ENCODE data around the gene COPRS.
"Not testable (repeated sequence)": the region's sequence is repeated elsewhere in the genome, so short reads cannot be mapped to it uniquely, and the experiment has no call there.

Gene COPRS

DNA sequence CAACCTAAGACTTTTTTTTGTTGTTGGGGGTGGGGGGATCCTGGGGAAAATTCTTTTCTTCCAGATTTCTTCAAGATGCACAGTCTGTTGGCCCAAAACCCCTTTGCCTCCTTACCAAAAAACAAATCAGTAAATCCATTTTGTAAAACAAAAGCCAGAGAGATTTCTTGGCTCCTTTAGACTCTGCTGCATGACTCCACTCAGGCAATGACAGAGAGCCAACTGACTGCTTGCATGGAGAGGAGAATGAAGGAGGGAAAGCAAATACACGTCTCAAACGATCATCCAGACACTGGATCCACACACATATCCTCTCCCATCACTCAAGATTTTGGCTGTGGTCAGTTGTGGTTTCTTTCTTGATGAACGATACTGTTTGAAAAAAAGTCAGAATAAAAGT lies 13.8 kb downstream of the COPRS start:
- no peak for DNase-seq (ENCODE audit: low read depth in 2 of 2)

DNA sequence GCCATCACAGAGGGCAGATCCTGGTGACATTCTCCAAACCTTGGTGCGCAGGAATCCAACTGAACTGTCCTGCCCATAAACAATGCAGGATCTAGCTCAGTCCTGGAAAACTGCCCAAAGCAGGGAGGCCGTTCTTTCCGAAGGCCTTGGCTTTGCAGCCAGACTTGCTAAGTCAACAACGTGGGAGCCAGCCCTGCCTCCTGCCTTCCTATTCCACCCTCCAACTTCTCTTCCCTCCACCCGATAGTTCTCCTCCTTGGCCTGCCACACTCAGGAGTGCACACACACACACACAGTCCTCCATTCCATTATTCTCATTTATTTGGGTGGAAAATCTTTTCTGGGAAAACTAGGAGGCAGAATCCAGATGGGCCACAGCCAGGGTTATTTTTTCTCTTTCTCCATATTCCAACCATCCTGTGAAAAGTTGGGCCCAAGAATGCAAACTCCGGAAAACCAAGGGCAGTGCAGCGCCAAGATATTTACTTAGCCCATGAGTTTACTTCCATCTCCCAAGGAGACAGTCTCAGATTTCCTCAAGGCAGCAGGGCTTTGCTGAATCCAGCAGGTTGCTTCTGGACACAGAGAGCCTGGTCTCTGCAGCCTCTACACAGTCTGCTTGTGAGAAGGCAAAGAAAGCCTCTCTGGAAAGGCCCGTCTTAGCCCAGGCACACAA lies 15.8 kb downstream of the COPRS start:
- DNase-seq (ENCODE audit: low read depth in 2 of 2) = no peak

DNA sequence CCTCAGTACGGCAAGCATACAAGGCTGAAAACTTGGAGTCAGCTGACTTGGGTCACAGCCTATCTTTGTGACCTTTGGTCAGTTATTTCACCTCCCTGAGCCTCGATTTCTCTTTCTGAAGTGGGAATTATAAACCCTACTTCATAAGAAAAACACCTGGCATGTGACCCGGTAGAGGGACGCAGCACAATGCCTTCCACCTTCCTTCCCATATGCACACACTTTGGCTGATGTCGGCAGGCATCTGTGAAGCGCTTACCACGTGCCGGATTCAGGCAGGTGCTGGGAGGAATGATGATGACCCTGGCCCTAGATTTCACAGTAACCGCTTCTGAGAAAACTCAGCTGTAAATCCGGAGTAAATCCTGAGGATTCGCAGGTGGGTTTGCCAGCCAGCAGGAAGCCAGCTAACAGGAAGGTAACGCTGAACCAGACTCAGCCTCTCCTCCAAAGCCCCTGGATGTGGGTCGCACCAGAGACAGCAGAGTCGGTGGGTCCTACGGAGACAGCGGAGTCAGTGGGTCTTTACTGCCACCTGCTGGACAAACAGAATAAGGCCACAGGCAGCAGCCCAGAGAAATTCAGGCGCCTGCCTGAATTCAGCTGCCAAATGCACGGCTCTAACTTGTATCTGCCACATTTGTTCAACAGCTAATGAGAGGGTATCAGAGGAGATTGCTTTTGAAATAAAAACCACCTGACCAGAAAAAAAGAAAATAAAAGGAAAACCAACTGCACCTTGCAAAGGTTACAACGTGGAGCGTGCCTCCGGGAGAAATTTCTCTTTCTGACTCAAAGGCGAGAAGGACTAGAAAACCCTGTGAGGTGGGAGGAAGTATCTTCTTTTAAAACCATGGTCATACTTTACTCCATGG lies 16.6 kb downstream of the COPRS start:
- DNase-seq (ENCODE audit: low read depth in 2 of 2) = peak; percentile 17 to 20

DNA sequence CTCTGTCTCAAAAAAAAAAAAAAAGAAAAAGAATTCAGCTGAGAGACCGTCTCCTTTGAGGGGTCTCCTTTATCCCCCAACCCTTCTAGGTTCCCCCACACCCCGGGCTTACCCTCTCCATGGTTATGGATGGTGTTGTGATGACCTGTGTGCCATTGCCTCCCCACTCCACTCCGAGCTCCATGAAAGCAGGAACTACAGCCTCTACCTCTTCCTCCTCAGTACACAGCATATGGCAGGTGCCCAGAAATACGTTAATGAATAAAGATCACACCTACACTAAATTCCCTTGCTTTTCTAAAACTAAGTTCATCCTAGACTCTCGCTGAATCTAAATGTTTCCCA lies 17.2 kb downstream of the COPRS start:
- DNase-seq (ENCODE audit: low read depth in 2 of 2) = no peak

DNA sequence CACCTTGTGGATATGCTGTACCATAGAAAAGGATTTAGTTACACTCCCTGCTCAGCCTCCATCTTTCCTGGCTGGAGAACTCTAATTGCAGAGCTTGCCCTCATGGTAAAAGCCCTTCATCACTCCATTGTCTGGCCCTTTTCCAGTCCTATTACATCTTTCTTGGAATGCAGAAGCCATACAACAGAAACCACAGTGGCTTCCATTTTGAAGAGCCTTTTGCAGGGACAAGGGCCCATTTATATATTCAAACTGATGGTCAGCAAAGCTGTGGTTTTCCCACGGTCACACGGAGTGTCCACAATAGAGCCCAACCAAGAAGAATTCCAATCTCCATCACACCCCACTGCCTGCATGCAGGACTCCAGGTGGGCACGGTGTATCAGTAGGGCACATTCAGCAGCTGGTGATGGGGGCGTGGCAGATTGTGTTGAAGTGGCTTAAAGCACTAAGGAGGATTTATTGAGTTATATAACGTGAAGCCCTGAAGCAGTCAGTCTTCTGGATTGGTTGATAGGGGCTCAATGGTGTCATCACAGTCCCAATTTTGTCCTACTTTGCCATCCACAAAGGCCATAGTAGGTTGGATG lies 20.3 kb downstream of the COPRS start:
- DNase-seq (ENCODE audit: low read depth in 2 of 2) = no peak

DNA sequence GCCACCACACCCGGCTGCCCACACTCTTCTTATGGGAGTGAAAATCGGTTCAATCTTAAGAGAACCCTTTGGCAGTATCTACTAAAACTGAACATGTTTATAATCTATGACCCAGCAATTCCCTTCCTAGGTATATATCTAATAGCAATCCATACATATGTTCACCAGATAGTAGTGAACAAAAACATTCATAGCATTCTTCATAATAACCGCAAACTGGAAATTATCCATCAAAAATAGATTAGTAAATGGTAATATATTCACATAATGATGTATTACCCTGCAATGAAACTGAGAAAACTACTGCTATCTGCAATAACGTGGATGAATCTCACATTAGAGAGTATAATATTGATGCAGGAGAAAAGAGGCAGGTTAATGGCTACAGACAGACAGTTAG lies 23.1 kb downstream of the COPRS start:
- DNase-seq (ENCODE audit: low read depth in 2 of 2) = no peak

DNA sequence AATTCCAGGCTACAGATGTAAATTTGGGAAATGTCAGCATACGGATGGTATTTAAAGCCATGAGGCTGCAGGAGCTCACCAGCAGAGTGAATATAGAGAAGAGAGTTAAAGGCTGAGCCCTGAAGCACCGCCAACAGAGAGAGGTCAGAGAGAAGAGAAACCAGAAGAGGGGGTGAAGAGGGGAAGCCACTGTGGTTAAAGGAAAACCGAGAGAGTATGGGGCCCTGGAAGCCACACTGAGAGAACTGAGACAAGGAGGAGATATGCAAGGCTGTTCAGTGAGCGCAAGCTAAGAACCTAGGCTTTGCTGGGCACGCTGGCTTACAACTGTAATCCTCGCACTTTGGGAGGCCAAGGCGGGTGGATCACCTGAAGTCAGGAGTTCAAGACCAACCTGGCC lies 24.6 kb downstream of the COPRS start:
- DNase-seq (ENCODE audit: low read depth in 2 of 2) = no peak

DNA sequence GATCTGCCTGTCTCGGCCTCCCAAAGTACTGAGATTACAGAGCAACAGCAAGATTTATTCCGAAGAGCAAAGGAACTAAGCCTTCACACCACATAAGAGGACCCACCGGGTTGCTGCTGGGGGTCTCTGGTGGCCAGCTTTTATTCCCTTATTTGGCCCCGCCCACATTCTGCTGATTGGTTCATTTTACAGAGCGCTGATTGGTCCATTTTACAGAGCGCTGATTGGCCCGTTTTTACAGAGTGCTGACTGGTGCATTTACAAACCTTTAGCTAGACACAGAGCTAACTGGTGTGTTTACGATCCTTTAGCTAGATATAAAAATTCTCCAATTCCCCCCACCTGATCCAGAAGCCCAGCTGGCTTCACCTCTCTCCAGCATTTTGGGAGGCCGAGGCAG lies 26.3 kb downstream of the COPRS start:
- DNase-seq (ENCODE audit: low read depth in 2 of 2) = no peak

DNA sequence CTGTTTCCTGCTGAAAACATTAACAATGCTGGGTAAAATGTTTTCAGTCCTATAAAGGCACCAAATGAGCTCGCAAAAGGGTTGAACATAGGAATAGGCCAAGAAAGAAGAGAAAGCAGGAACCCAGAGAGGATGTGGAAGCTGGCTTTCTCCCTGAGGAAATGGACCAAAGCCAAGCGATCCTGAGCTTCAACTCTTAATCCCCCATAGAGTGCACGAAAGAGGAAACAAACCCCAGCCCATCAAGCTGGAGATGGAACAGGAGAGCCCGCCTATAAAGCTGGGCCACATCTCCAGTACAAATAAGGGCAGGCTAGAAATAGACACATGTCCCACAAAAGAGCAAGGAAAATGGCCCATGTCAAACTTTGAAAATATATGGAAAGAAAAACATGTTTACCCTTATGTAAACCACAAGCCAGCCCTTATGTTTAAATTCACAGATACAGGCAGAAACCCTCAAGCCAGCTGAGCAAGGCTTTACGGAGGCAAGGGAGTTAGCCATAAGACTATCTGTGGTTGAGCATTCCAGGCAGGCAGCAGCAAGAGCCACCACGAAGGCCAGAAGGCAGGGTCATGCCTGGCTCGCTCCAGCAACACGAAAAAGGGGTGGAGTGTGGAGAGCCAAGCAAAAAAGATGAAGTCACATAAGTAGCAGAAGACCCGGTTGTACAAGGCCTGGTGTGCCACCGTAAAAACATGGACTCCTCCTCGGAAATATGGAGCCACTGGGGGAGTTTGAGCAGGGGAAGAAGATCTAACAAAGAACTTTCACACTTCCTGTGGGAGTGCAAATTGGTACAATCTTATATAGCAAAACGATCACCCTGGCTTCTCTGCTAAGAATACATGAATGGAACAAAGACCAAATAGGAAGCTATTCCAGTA lies 27.8 kb downstream of the COPRS start:
- DNase-seq (ENCODE audit: low read depth in 2 of 2) = no peak

DNA sequence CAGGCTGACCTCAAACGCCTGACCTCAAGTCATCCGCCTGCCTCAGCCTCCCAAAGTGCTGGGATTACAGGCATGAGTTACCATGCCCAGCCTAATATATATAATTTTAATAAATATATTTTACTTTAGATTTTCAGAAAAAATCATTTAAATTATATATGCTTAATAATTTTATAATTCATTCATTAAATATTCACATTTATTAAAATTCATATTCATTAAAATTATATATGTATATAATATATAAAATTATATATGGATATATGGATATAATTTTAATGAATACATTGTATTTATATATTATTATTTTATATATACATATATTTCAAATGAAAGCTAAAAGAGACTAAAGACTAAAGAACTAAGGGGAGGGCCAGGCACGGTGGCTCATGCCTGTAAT lies 29.4 kb downstream of the COPRS start:
- no peak for DNase-seq (ENCODE audit: low read depth in 2 of 2)

DNA sequence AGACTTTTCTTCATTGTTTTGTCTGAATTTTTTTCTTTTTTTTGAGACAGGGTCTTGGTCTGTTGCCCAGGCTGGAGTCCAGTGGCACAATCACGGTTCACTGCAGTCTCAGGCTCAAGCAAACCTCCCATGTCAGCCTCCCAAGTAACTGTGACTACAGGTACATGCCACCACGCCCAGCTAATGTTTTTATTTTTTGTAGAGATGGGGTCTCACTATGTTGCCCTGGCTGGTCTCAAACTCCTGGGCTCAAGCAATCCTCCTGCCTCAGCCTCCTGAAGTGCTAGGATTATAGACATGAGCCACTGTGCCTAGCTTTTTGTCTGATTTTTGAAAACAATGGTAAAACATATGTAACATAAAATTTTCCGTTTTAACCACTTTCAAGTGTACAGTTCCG lies 30.1 kb downstream of the COPRS start:
- DNase-seq (ENCODE audit: low read depth in 2 of 2) = not testable (repeated sequence)

DNA sequence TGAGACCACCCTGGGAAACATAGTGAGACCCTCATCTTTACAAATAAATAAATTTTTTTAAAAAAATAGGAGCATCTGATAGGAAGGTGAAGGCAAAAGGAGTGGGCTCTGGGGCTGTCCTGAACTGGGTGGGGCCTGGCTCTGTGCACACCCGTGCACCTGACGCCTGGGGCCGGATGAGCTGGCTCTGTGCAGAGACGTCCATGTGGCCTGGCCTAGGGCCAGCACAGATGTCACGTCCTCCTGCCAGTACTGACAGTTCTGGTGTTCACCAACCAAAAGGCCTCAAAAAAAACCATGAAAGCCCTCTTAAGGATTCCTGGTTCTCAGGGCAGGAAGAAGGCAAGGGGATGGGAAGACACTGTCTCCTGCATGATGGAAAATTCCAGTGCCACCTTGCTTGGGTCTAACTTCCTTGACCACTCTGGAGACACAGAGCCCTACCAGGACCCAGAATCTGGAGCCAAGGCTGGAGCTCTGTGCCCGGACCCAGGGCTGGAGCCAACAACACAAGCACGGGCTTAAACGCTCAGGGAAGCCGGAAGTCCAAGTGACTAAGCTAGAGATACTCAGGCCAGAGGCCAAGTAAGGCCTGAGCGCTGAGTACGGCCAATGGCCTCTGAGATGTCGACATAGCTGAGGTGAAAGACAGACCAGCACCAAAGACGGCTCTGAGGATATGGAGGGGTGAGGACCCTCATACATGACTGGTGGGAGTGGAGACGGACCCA lies 32.9 kb downstream of the COPRS start:
- no peak for DNase-seq (ENCODE audit: low read depth in 2 of 2)

DNA sequence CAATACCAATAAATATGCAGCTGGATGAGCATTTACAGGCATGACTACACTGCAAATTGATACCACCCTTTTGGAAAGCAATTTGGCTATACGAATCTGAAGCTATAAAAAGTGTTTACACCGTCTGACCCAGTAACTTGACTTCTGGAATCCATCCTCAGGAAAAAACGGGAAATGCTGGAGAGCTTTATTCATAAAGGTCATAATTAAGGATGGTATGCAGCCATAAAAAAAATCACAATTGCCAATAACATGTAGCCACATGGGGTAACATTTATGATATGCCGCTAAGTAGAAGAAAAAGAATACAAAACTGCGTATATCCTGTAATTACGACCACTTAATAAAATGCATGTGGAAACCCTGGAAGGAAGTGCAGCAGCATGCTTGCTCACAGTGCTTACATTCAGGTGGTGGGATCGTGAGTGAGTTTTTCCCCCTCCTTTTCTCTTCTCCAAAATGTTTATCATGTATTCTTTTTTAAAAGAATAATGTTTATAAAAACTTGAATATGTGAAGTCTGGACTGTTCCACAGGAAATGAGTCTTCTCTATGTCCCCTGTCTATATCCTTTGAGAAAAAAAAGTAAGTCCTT lies 34.2 kb downstream of the COPRS start:
- DNase-seq (ENCODE audit: low read depth in 2 of 2) = no peak

DNA sequence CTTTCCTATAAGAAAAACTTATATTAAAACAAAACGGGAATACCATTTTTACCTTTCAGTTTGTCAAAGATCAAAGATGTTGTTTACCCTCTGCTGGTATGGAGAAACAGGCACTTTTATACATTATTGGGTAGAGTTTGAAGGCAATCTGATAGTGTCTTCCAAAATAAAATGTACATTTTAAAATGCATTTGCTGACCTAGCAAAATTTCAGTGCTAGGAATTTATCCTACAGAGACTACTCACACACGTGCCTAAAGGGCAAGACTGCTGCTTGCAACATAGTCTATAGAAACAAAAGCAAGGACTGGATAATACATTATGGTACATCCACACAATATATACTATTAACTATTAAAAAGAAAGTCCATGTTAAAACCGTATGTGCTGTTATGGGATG lies 36.0 kb downstream of the COPRS start:
- DNase-seq (ENCODE audit: low read depth in 2 of 2) = no peak

DNA sequence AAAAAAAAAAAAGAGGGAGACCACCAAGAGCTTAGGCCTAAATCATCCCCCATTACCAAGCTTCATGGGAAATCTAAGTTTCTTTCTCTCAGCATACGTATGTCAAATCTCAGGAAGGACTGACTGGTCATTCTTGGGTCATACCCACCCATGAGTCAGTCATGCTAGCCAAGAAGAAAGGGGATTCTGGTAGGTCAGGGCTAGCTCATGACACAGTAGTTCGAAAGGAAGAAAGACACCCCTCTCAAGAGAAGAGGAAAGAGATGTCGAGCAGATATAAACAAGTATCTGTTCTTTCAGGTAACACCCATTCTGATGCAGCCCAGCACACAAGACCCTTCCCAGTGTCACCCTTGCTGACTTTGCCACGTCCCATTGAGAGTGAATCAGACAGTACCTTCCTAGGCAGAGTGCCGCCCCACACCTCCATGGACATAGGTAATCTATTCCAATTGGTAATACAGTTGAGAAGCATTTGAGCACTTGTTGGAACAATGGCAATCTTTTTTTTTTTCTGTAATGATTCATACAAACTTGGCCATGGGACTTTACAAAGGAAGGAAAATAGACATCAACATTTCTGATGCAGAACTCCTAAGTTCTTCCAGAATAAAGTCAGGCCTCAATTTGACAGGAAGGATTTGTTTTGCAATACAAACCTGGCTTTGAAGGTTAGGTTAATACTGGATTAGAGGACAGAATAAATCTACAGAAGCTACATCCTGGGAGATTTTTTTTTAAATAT lies 38.2 kb downstream of the COPRS start:
- no peak for DNase-seq (ENCODE audit: low read depth in 2 of 2)

DNA sequence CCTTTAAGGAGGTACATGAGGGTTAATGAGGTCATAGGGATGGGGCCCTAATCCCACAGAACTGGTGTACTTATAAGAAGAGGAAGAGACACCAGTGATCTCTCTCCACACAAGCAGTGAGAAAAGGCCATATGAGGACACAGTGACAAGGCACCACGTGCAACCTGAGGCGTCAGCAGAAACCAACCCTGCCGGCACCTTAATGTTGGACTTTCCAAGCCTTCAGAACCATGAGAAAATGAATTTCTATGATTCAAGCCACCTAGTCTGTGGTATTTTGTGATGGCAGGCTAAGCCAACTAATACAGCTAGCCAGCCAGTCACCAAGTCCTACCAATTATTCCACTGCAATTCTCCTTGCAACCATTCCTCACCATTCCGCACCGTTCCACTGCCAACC lies 39.5 kb downstream of the COPRS start:
- DNase-seq (ENCODE audit: low read depth in 2 of 2) = no peak

DNA sequence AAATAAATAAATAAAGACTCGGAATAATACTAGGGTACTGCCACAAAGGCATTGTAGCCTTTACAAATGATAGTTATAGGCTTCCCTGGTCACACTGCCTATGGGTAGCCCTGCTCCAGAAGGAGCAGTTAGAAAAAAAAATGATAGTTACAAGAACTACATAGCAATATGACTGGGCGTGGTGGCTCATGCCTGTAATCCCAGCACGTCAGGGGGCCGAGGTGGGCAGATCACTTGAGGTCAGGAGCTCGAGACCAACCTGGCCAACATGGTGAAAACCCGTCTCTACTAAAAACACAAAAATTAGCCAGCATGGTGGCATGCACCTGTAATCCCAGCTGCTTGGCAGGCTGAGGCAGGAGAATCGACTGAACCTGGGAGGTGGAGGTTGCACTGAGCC lies 40.2 kb downstream of the COPRS start:
- DNase-seq (ENCODE audit: low read depth in 2 of 2) = not testable (repeated sequence)

DNA sequence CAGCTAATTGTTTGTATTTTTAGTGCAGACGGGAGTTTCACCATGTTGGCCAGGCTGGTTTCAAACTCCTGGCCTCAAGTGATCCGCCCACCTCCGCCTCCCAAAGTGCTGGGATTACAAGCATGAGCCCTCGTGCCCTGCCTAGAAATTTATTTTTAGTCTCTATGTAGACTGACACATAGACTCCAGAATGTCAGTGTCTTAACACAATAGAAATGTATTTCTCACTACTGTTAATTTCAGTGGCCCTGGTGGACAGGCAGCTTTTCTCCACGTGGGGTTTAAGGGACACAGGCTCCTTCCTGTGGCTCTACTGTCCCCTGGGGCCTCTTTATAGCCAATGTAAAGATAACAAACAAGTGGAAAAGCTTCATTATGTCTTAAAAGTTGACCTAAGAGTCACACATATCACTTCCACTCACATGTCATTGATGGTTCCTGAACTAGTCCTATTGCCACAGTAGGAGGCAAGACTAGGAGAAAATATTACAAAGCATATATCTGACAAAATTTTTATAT lies 43.8 kb downstream of the COPRS start:
- no peak for DNase-seq (ENCODE audit: low read depth in 2 of 2)

DNA sequence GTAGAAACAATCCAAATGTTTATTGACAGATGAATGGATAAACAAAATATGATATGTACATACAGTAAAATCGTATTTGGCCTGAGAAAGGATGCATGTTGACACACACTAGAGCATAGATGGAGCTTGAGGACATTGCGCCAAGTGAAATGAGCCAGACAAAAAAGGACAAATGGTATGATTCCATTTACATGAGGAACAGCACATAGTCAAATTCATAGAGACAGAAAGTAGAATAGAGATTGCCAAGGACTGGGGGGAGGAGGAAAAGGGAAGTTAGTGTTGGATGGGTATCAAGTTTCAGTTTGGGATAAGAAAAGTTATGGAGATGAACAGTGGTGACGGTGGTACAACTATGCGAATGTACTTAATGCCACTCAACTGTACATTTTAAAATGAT lies 47.9 kb downstream of the COPRS start:
- no peak for DNase-seq (ENCODE audit: low read depth in 2 of 2)

DNA sequence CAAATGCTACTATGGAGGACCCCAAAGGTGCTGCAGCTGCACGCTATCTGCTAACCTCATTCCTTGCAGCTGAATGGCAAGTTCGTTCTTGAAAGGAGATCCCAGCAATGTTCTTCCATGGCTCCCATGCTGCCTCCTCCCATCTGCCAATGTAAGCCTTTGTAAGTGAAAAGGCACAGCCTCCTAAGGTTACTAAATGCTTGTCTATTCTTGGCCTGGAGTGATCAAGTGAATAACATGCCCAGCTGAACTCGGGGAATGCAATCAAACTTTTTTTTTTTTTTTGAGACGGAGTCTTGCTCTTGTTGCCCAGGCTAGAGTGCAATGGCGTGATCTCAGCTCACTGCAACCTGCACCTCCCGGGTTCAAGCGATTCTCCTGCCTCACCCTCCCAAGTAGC lies 49.2 kb downstream of the COPRS start:
- not testable (repeated sequence) for DNase-seq (ENCODE audit: low read depth in 2 of 2)
